ENCODE measurements around the gene ANXA2. TPM values are rescaled to one million over a fixed set of nuclear protein-coding genes. Genes with fewer than 3 reads are reported as not detected.
A peak's percentile ranks its signal among the peaks of the same experiment; 100 is the strongest.

The ANXA2 gene
- polyA plus RNA-seq (2013, experiment 1 of 4), result 200 TPM
- 165 TPM for polyA plus RNA-seq (2013, experiment 2 of 4)
- polyA plus RNA-seq (2013, experiment 3 of 4), result 152 TPM
- polyA plus RNA-seq (2013, experiment 4 of 4), result 175 TPM

GRCh38 chr15:60397772-60398445 is at the start of gene ANXA2:
TSS of gene ANXA2 (minus strand) at chr15:60397986. CDS start at chr15:60386075, 11,911 bp downstream.
- Histone ChIP-seq H3K36me3 (ENCODE audit: control insufficient read depth, insufficient read depth, low read length) (no peaks in the 10 kb centered on the region), H3K27me3 (ENCODE audit: control insufficient read depth, insufficient read depth, low read length, poor library complexity, severe bottlenecking) (peaks cover 46% of the 10 kb centered on the region), H3K4me1 (ENCODE audit: control insufficient read depth, insufficient read depth, low read length) (peaks cover 46% of the 10 kb centered on the region), H3K9me3 (ENCODE audit: control insufficient read depth, low read length) (no peaks in the 10 kb centered on the region), H3K4me3 (ENCODE audit: insufficient read depth, low read depth, low read length) (peak within 1 kb of the TSS; percentile 41), H3K27ac (ENCODE audit: insufficient read depth, low read depth, low read length, poor library complexity, severe bottlenecking) (no peak within 1 kb of the TSS)
- 0% methylated on average over 50 to 53 of the region's 53 CpGs for WGBS, 2 experiments

- no peaks in the 10 kb centered on the region for H3K9me3 ChIP-seq (ENCODE audit: control insufficient read depth, low read length)
- H3K4me3 ChIP-seq (ENCODE audit: insufficient read depth, low read depth, low read length), result no peak overlapping the region
- H3K27ac ChIP-seq (ENCODE audit: insufficient read depth, low read depth, low read length, poor library complexity, severe bottlenecking), result no peak overlapping the region
- 90 to 94% methylated on average over 6 of the region's 6 CpGs for WGBS, 2 experiments
- no peaks in the 10 kb centered on the region for H3K4me1 ChIP-seq (ENCODE audit: control insufficient read depth, insufficient read depth, low read length)
- peaks cover 12% of the 10 kb centered on the region for H3K36me3 ChIP-seq (ENCODE audit: control insufficient read depth, insufficient read depth, low read length)
- H3K27me3 ChIP-seq (ENCODE audit: control insufficient read depth, insufficient read depth, low read length, poor library complexity, severe bottlenecking), result no peaks in the 10 kb centered on the region
Measured at GRCh38 chr15:60444289-60444912, 46.6 kb upstream of the ANXA2 start.

- Histone ChIP-seq H3K27ac (ENCODE audit: insufficient read depth, low read depth, low read length, poor library complexity, severe bottlenecking) (no peak overlapping the region), H3K4me1 (ENCODE audit: control insufficient read depth, insufficient read depth, low read length) (no peaks in the 10 kb centered on the region), H3K36me3 (ENCODE audit: control insufficient read depth, insufficient read depth, low read length) (peaks cover 12% of the 10 kb centered on the region), H3K9me3 (ENCODE audit: control insufficient read depth, low read length) (no peaks in the 10 kb centered on the region), H3K27me3 (ENCODE audit: control insufficient read depth, insufficient read depth, low read length, poor library complexity, severe bottlenecking) (no peaks in the 10 kb centered on the region), H3K4me3 (ENCODE audit: insufficient read depth, low read depth, low read length) (no peak overlapping the region)
- 90% methylated on average over 3 of the region's 3 CpGs for WGBS, 2 experiments
Measured at GRCh38 chr15:60442763-60443162, 45.0 kb upstream of the ANXA2 start.

GRCh38 chr15:60442031-60442650 is 44.4 kb upstream of the ANXA2 start:
- Histone ChIP-seq H3K27ac (ENCODE audit: insufficient read depth, low read depth, low read length, poor library complexity, severe bottlenecking) (no peak overlapping the region), H3K4me1 (ENCODE audit: control insufficient read depth, insufficient read depth, low read length) (no peaks in the 10 kb centered on the region), H3K4me3 (ENCODE audit: insufficient read depth, low read depth, low read length) (no peak overlapping the region), H3K36me3 (ENCODE audit: control insufficient read depth, insufficient read depth, low read length) (peaks cover 12% of the 10 kb centered on the region), H3K9me3 (ENCODE audit: control insufficient read depth, low read length) (no peaks in the 10 kb centered on the region), H3K27me3 (ENCODE audit: control insufficient read depth, insufficient read depth, low read length, poor library complexity, severe bottlenecking) (no peaks in the 10 kb centered on the region)
- WGBS, 2 experiments, result 94 to 100% methylated on average over 1 to 2 of the region's 2 CpGs

- Histone ChIP-seq H3K36me3 (ENCODE audit: control insufficient read depth, insufficient read depth, low read length) (peaks cover 12% of the 10 kb centered on the region), H3K27ac (ENCODE audit: insufficient read depth, low read depth, low read length, poor library complexity, severe bottlenecking) (no peak overlapping the region), H3K27me3 (ENCODE audit: control insufficient read depth, insufficient read depth, low read length, poor library complexity, severe bottlenecking) (no peaks in the 10 kb centered on the region), H3K4me1 (ENCODE audit: control insufficient read depth, insufficient read depth, low read length) (no peaks in the 10 kb centered on the region), H3K9me3 (ENCODE audit: control insufficient read depth, low read length) (no peaks in the 10 kb centered on the region), H3K4me3 (ENCODE audit: insufficient read depth, low read depth, low read length) (no peak overlapping the region)
- 88 to 92% methylated on average over 1 of the region's 1 CpG for WGBS, 2 experiments
Measured at GRCh38 chr15:60441331-60441730, 43.5 kb upstream of the ANXA2 start.

GRCh38 chr15:60438646-60439045 is 40.9 kb upstream of the ANXA2 start:
- no peaks in the 10 kb centered on the region for H3K9me3 ChIP-seq (ENCODE audit: control insufficient read depth, low read length)
- H3K36me3 ChIP-seq (ENCODE audit: control insufficient read depth, insufficient read depth, low read length), result peaks cover 16% of the 10 kb centered on the region
- no CpG with 5 or more reads among the region's 1 CpG for WGBS, 2 experiments
- no peaks in the 10 kb centered on the region for H3K27me3 ChIP-seq (ENCODE audit: control insufficient read depth, insufficient read depth, low read length, poor library complexity, severe bottlenecking)
- H3K27ac ChIP-seq (ENCODE audit: insufficient read depth, low read depth, low read length, poor library complexity, severe bottlenecking), result no peak overlapping the region
- H3K4me3 ChIP-seq (ENCODE audit: insufficient read depth, low read depth, low read length), result no peak overlapping the region
- H3K4me1 ChIP-seq (ENCODE audit: control insufficient read depth, insufficient read depth, low read length), result no peaks in the 10 kb centered on the region

GRCh38 chr15:60428935-60429334 is 31.1 kb upstream of the ANXA2 start:
- WGBS, 2 experiments, result no CpG with 5 or more reads among the region's 1 CpG
- Histone ChIP-seq H3K4me3 (ENCODE audit: insufficient read depth, low read depth, low read length) (no peak overlapping the region), H3K27me3 (ENCODE audit: control insufficient read depth, insufficient read depth, low read length, poor library complexity, severe bottlenecking) (no peaks in the 10 kb centered on the region), H3K4me1 (ENCODE audit: control insufficient read depth, insufficient read depth, low read length) (peaks cover 8% of the 10 kb centered on the region), H3K36me3 (ENCODE audit: control insufficient read depth, insufficient read depth, low read length) (no peaks in the 10 kb centered on the region), H3K27ac (ENCODE audit: insufficient read depth, low read depth, low read length, poor library complexity, severe bottlenecking) (no peak overlapping the region), H3K9me3 (ENCODE audit: control insufficient read depth, low read length) (no peaks in the 10 kb centered on the region)

- H3K27ac ChIP-seq (ENCODE audit: insufficient read depth, low read depth, low read length, poor library complexity, severe bottlenecking), result no peak overlapping the region
- no peaks in the 10 kb centered on the region for H3K36me3 ChIP-seq (ENCODE audit: control insufficient read depth, insufficient read depth, low read length)
- peaks cover 21% of the 10 kb centered on the region for H3K4me1 ChIP-seq (ENCODE audit: control insufficient read depth, insufficient read depth, low read length)
- WGBS, 2 experiments, result 85 to 95% methylated on average over 2 of the region's 2 CpGs
- no peak overlapping the region for H3K4me3 ChIP-seq (ENCODE audit: insufficient read depth, low read depth, low read length)
- no peaks in the 10 kb centered on the region for H3K9me3 ChIP-seq (ENCODE audit: control insufficient read depth, low read length)
- no peaks in the 10 kb centered on the region for H3K27me3 ChIP-seq (ENCODE audit: control insufficient read depth, insufficient read depth, low read length, poor library complexity, severe bottlenecking)
Measured at GRCh38 chr15:60426870-60427508, 29.2 kb upstream of the ANXA2 start.

GRCh38 chr15:60425461-60425860 is 27.7 kb upstream of the ANXA2 start:
- 93 to 96% methylated on average over 2 of the region's 2 CpGs for WGBS, 2 experiments

GRCh38 chr15:60424006-60424405 is 26.2 kb upstream of the ANXA2 start:
- H3K9me3 ChIP-seq (ENCODE audit: control insufficient read depth, low read length), result no peaks in the 10 kb centered on the region
- WGBS, 2 experiments, result 90 to 94% methylated on average over 1 of the region's 1 CpG
- peak overlapping the region; percentile 67 for H3K27ac ChIP-seq (ENCODE audit: insufficient read depth, low read depth, low read length, poor library complexity, severe bottlenecking)
- no peaks in the 10 kb centered on the region for H3K27me3 ChIP-seq (ENCODE audit: control insufficient read depth, insufficient read depth, low read length, poor library complexity, severe bottlenecking)
- H3K4me1 ChIP-seq (ENCODE audit: control insufficient read depth, insufficient read depth, low read length), result peaks cover 21% of the 10 kb centered on the region
- H3K4me3 ChIP-seq (ENCODE audit: insufficient read depth, low read depth, low read length), result no peak overlapping the region
- no peaks in the 10 kb centered on the region for H3K36me3 ChIP-seq (ENCODE audit: control insufficient read depth, insufficient read depth, low read length)

More at GRCh38 chr15:60425461-60425860, 27.7 kb upstream of the ANXA2 start:
- no peaks in the 10 kb centered on the region for H3K36me3 ChIP-seq (ENCODE audit: control insufficient read depth, insufficient read depth, low read length)
- no peak overlapping the region for H3K27ac ChIP-seq (ENCODE audit: insufficient read depth, low read depth, low read length, poor library complexity, severe bottlenecking)
- H3K27me3 ChIP-seq (ENCODE audit: control insufficient read depth, insufficient read depth, low read length, poor library complexity, severe bottlenecking), result no peaks in the 10 kb centered on the region
- no peaks in the 10 kb centered on the region for H3K9me3 ChIP-seq (ENCODE audit: control insufficient read depth, low read length)
- H3K4me3 ChIP-seq (ENCODE audit: insufficient read depth, low read depth, low read length), result no peak overlapping the region
- H3K4me1 ChIP-seq (ENCODE audit: control insufficient read depth, insufficient read depth, low read length), result peaks cover 21% of the 10 kb centered on the region
